Measurements from ENCODE around the gene KCND2. TPM values are rescaled to one million over a fixed set of nuclear protein-coding genes. Genes with fewer than 3 reads are reported as not detected.

The KCND2 gene
- total RNA-seq, 1 donor from 2014 or later: 0.40 TPM

- DNase-seq (ENCODE audit: low spot score) (no peak), ATAC-seq (no peak)
- intact Hi-C loops (cut with DNase I): no loop called here
Measured at GRCh38 chr7:120720317-120720716, 447.3 kb downstream of the KCND2 start.

- intact Hi-C loops (cut with DNase I): no loop called here
- ATAC-seq (no peak), DNase-seq (ENCODE audit: low spot score) (no peak)
Measured at GRCh38 chr7:120723465-120724385, 450.8 kb downstream of the KCND2 start.

DNA sequence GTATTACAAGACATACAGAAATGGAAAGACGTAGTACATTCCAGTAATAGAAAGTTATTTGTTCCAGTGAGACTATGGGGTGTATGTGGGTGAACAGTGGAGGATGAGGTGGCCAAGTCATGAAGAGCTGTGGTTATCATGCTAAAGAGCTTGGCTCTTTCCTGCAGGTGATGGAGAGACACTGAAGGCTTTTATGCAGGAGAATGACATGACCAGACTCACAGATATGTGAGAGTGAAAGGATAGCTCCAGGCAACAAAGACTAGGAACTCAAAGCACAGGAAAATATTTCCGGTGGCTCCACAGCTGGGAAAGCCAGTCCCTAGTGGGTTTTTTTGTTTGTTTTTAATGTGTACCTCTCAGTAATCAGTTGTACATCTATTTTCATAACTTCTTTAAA, 451.5 kb downstream of the KCND2 start:
- DNase-seq (ENCODE audit: low spot score) (no peak), ATAC-seq (no peak)
- intact Hi-C loops (cut with DNase I): no loop called here

GRCh38 chr7:120724955-120725354, 452.0 kb downstream of the KCND2 start:
- DNase-seq (ENCODE audit: low spot score) (no peak), ATAC-seq (no peak)
- intact Hi-C loops (cut with DNase I): no loop called here

DNA sequence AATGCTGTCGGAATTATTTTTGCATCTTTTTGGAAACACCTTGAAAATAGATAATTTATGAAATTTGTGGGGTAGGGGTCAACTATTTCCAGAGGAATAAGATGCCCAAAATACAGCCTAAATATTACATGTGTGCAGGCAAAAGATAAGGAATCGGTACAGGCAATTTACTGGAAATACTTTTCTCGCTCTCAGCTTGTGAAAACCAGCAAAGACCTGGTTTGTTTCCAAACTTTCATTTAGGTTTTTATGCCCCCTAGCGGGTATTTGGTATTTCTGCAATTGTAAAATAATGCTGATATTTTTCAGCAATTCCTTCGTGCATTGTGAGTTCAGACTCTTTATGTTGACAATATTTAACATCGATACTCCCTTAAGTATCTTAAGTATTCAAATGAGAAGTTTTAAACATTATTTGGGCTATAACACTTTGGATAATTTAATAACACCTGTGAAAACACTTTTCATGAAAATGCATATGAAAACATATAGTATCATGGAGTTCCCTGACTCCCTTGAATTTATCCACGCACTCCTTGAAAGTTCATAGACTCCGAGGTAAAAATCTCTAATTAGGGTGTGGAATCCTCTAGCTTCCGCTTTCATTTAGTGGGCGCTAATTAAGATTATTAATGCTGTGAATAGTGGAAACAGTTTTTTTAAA, 452.5 kb downstream of the KCND2 start:
- DNase-seq (ENCODE audit: low spot score) (no peak), ATAC-seq (no peak)
- intact Hi-C loops (cut with DNase I): no loop called here

GRCh38 chr7:120729245-120729644, 456.3 kb downstream of the KCND2 start:
- DNase-seq (ENCODE audit: low spot score) (no peak), ATAC-seq (no peak)
- intact Hi-C loops (cut with DNase I): no loop called here

- DNase-seq (ENCODE audit: low spot score): no peak
- no peak for ATAC-seq
- intact Hi-C loops (cut with DNase I): no loop called here
Measured at GRCh38 chr7:120731271-120731670, 458.3 kb downstream of the KCND2 start.

DNA sequence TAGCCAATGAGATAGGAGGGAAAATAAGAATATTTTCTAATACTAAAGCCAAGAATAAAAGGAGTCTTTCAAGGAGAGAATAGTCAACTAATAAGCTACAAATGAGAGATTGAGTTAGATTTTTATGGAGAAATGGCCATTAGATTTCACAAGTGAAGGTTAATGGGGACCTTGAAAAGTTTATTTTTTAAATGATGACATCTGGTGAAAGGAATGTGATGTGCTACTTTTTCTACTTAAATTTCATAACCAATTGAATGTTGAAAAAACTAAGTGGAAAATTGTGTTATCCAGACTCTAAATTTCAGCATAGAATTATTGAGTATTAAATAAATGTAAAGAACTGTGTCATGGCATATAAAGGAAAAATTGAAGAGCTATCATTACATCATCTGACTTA, 459.3 kb downstream of the KCND2 start:
- ATAC-seq: no peak
- intact Hi-C loops (cut with DNase I): no loop called here
- no peak for DNase-seq (ENCODE audit: low spot score)

GRCh38 chr7:120733143-120733542, 460.2 kb downstream of the KCND2 start:
- no peak for ATAC-seq
- intact Hi-C loops (cut with DNase I): no loop called here
- DNase-seq (ENCODE audit: low spot score): no peak

GRCh38 chr7:120733835-120734234, 460.9 kb downstream of the KCND2 start:
- intact Hi-C loops (cut with DNase I): no loop called here
- DNase-seq (ENCODE audit: low spot score) (no peak), ATAC-seq (no peak)

DNA sequence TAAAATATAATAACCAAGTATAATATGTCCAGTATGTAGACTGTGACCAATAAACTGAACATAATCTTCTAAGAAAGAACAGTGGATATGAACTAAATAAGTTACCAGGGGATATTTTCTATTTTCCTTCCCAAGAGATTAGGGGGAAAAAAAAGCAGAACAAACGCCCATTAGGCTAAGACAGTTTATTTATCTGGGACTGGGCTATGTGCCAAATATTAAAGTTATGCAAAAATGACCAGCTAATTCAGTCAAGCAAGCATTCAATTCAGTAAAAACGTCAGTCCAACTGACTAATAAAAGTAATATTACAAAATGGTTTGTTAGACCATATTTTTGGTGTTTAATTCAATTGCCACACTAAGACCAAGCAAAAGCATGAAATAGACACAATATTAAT, 462.8 kb downstream of the KCND2 start:
- intact Hi-C loops (cut with DNase I): no loop called here
- ATAC-seq: no peak
- DNase-seq (ENCODE audit: low spot score): no peak

GRCh38 chr7:120738816-120739215, 465.8 kb downstream of the KCND2 start:
- no peak for ATAC-seq
- intact Hi-C loops (cut with DNase I): no loop called here
- no peak for DNase-seq (ENCODE audit: low spot score)

DNA sequence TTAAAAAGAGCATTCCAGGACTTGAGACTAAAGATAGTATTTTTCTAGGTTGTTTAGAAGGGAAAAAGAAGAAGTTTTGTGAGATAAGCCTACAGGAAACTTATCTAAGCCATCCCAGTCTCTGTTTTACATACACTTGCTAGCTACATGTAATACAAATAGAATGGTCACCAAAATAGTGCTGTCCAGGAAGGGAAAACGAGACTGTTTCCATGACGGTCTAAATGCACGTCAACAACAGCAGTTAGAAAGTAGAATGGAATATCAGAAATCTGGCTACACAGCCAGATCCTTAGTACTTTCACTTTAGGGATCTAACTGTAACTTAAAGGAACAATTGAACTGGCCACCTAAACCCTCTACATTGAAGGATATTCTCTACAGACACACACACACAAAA, 467.4 kb downstream of the KCND2 start:
- no peak for DNase-seq (ENCODE audit: low spot score)
- ATAC-seq: no peak
- intact Hi-C loops (cut with DNase I): no loop called here

GRCh38 chr7:120741371-120742042, 468.5 kb downstream of the KCND2 start:
- DNase-seq (ENCODE audit: low spot score) (no peak), ATAC-seq (no peak)
- intact Hi-C loops (cut with DNase I): no loop called here

- ATAC-seq: no peak
Measured at GRCh38 chr7:120742372-120742771, 469.4 kb downstream of the KCND2 start.

DNA sequence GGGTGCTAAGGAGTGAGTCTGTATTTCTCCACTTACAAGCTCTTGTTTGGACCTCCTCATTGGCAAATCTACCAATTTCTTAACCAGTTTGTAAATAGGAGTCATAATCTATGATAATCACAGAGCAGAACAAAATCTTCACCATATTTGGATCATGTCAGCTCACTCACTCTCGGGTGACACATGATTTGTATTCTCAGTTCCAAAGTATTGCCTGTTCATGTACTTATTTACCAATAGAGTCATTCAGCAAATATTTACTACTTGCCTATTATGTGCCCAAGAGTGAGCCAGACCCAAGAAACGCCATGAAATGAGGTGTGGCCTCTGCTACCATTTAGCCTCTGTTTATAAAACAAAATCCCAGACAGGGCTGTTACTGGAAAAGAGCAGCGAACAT, 470.2 kb downstream of the KCND2 start:
- no peak for ATAC-seq
- intact Hi-C loops (cut with DNase I): no loop called here

More at GRCh38 chr7:120742372-120742771, 469.4 kb downstream of the KCND2 start:
- DNase-seq (ENCODE audit: low spot score): no peak
- intact Hi-C loops (cut with DNase I): no loop called here

GRCh38 chr7:120760050-120760449, 487.1 kb downstream of the KCND2 start:
- ATAC-seq (no peak), DNase-seq (ENCODE audit: low spot score) (no peak)
- intact Hi-C loops (cut with DNase I): no loop called here

More for the DNA sequence above, 470.2 kb downstream of the KCND2 start:
- DNase-seq (ENCODE audit: low spot score): no peak

- no peak for DNase-seq (ENCODE audit: low spot score)
Measured at GRCh38 chr7:120760851-120761250, 487.9 kb downstream of the KCND2 start.

GRCh38 chr7:120770206-120770605, 497.2 kb downstream of the KCND2 start:
- DNase-seq (ENCODE audit: low spot score): no peak
- intact Hi-C loops (cut with DNase I): no loop called here
- ATAC-seq: no peak

More at GRCh38 chr7:120760851-120761250, 487.9 kb downstream of the KCND2 start:
- intact Hi-C loops (cut with DNase I): no loop called here
- ATAC-seq: no peak

DNA sequence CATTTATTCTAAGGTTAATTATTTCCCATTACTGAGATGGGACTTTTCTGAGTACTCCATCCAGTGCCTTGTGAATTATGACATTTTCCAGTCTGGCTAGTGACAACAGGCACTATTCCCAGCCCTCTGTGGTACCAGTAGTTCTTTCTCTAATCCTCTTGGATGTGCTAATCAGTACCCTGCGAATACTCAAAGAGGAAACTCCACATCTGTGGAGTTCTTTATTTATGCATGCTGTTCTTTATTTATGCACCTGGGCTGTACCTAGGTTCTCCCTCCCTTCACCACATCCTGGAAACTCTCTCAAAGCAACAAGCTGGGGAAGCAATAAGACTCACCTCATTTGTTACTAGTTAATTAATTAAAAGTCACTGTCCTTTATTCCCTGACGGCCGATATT, 501.5 kb downstream of the KCND2 start:
- no peak for DNase-seq (ENCODE audit: low spot score)
- intact Hi-C loops (cut with DNase I): no loop called here

More for the DNA sequence above, 501.5 kb downstream of the KCND2 start:
- no peak for ATAC-seq

Data from sciatic nerve (tissue), 2 donors.